HL-60 (cell line): ENCODE results near the gene IRAK3.

ENCODE experiments used
- GABPA ChIP-seq: IDR thresholded peaks from 2 replicates; pipeline ENCODE4 v1.6.1; 2012; ENCODE audit warnings: low read depth
- TF ChIP-seq, protein P1 (sequence below): IDR thresholded peaks from one replicate; pipeline ENCODE4 v1.5.1; 2011; ENCODE audit warnings: low read length, control low read depth, inconsistent platforms; ENCODE audit not compliant: insufficient read depth

GRCh38 chr12:66235626-66236281 lies 46.7 kb downstream of the IRAK3 start:
- TF ChIP-seq, protein P1, sequence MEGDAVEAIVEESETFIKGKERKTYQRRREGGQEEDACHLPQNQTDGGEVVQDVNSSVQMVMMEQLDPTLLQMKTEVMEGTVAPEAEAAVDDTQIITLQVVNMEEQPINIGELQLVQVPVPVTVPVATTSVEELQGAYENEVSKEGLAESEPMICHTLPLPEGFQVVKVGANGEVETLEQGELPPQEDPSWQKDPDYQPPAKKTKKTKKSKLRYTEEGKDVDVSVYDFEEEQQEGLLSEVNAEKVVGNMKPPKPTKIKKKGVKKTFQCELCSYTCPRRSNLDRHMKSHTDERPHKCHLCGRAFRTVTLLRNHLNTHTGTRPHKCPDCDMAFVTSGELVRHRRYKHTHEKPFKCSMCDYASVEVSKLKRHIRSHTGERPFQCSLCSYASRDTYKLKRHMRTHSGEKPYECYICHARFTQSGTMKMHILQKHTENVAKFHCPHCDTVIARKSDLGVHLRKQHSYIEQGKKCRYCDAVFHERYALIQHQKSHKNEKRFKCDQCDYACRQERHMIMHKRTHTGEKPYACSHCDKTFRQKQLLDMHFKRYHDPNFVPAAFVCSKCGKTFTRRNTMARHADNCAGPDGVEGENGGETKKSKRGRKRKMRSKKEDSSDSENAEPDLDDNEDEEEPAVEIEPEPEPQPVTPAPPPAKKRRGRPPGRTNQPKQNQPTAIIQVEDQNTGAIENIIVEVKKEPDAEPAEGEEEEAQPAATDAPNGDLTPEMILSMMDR, result no peak
- no peak for TF ChIP-seq GABPA
